VCaP (cell line): ENCODE data around the gene ZDHHC17.

ENCODE experiments used
- H3K27ac ChIP-seq: fragments of 450-650 bp; 2 replicates; pipeline ENCODE4 v1.5.1; 2017
- TF ChIP-seq, protein P1 (sequence below): fragments of 450-650 bp; conservative IDR thresholded peaks from 2 replicates; pipeline ENCODE4 v1.5.1; 2017; ENCODE audit warnings: mild to moderate bottlenecking, moderate library complexity

ZDHHC17 gene

GRCh38 chr12:76802060-76802459 lies 38.1 kb downstream of the ZDHHC17 start:
- TF ChIP-seq, protein P1, sequence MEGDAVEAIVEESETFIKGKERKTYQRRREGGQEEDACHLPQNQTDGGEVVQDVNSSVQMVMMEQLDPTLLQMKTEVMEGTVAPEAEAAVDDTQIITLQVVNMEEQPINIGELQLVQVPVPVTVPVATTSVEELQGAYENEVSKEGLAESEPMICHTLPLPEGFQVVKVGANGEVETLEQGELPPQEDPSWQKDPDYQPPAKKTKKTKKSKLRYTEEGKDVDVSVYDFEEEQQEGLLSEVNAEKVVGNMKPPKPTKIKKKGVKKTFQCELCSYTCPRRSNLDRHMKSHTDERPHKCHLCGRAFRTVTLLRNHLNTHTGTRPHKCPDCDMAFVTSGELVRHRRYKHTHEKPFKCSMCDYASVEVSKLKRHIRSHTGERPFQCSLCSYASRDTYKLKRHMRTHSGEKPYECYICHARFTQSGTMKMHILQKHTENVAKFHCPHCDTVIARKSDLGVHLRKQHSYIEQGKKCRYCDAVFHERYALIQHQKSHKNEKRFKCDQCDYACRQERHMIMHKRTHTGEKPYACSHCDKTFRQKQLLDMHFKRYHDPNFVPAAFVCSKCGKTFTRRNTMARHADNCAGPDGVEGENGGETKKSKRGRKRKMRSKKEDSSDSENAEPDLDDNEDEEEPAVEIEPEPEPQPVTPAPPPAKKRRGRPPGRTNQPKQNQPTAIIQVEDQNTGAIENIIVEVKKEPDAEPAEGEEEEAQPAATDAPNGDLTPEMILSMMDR, result no peak
- H3K27ac ChIP-seq, result no peak overlapping the region

GRCh38 chr12:76804435-76804976 lies 40.6 kb downstream of the ZDHHC17 start:
- H3K27ac ChIP-seq, result no peak overlapping the region
- TF ChIP-seq, protein P1, result no peak

- H3K27ac ChIP-seq, result no peak overlapping the region
- TF ChIP-seq, protein P1, result no peak
These were observed 46.9 kb downstream of the ZDHHC17 start for GRCh38 chr12:76810671-76811419.

DNA sequence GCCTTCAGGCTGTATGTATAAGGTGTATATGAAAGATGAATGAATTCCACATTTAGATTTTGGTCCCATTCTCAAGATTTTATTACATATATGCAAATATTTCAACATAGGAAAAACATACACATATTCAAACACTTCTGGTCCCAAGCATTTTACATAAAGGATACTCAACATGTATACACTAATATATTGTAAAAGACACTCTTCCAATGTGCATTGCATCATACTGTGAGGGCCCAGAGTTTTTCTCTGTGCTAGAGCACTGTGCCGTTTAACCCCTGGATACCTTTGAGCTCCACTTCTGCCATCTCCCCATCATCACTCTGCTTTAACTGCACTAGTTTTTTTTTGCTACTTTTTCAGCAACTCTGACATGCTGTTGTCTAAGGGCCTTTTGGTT lies 48.1 kb downstream of the ZDHHC17 start:
- TF ChIP-seq, protein P1, result no peak
- H3K27ac ChIP-seq, result no peak overlapping the region

DNA sequence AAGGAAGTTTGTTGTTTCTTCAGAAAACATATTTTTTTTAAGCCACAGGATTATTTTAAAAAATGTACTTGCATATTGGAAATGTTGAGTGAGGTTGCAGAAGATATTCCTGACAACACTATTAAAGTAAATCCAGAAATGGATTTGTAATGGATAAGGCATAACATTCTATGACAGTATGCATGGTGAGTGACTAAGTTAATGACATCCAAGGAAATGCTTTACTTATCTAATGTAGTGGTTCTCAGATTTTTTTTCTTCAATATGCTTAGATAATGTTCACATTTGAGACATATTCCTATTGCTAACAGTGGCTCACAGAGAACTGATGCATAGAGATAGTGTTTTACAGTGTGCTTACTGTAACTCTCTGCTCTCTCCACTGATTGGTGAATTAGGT lies 49.4 kb downstream of the ZDHHC17 start:
- H3K27ac ChIP-seq, result no peak overlapping the region

DNA sequence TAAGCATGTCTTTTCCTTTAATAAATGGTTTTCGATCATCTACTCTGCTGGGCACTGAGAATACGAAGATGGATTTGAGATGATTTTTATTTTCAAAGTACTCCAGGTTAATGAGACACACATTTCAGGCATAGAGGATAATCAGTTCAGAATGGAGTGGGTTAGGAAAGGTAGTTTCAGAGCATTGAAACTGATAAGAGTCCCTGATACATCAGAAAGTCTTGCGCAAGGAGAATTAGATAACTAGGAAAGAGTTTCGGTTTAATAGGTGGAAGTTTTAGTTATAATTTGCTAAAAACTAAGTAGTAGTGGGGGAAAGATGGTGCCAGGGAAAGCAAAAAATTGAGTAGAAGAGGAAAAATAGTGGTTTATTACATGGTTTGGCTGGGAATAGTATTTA lies 50.1 kb downstream of the ZDHHC17 start:
- TF ChIP-seq, protein P1, result no peak
- no peak overlapping the region for H3K27ac ChIP-seq

More for the DNA sequence above, 49.4 kb downstream of the ZDHHC17 start:
- TF ChIP-seq, protein P1, result no peak

GRCh38 chr12:76820888-76821482 lies 57.1 kb downstream of the ZDHHC17 start:
- no peak overlapping the region for H3K27ac ChIP-seq
- TF ChIP-seq, protein P1, result peak; percentile 91
